Measurements from ENCODE around the gene ERICH3.

Gene ERICH3

DNA sequence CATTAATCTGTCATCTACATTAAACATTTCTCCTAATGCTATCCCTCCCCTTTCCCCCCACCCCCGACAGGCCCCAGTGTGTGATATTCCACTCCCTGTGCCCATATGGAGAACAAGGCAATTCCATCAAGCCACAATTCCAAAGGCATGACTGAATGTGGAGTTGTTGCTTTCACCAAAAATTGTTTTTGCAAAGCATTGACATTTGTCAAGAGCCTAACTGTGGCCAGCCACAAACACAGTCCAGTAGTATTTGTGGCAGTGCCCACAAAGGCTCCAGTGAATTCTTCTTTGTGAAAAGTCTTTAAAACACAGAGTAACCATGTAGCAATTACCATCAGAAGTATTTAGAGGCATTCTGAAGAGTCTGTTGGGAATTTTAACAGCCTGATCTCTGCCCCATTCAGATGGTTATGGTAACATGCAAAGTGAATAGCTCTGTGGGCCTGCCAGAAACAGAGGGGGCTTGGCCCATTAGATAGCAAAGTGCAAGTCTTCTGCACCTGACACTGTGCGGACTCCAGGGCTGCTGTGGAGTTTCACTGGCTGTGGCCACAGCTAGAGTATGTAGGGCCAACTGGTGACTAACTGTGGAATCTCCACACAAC lies 149.6 kb downstream of the ERICH3 start:
- no peak for TF ChIP-seq CTCF (IDR thresholded peaks at IDR 0.05; ENCODE audit: borderline replicate concordance, control extremely low read depth, extremely low read depth, insufficient read depth, missing control alignments)
- in situ Hi-C loops (cut with MboI; ENCODE audit: low sequenced_read_pairs, unreplicated experiment), result no loop called here
- no peak for DNase-seq (ENCODE audit: low spot score)

DNA sequence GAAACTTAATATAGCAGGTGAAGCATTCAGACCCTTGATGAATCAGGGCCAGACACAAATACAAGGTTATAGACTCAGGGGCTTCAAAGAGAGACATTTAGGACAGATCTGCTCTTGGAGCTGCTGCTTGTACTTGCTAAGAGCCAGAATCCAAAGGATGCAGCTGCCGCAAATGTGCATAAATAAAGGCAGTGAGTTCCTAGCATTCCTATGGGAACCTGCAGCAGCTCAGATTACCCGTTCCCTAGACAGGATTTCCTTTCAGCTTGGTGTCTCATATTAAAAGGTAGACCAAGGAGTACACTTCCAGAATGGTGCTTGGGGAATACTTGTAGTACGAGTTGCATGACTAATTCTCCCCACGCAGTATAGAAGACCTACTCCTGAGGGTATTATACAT lies 151.4 kb downstream of the ERICH3 start:
- in situ Hi-C loops (cut with MboI; ENCODE audit: low sequenced_read_pairs, unreplicated experiment), result no loop called here
- no peak for TF ChIP-seq CTCF (IDR thresholded peaks at IDR 0.05; ENCODE audit: borderline replicate concordance, control extremely low read depth, extremely low read depth, insufficient read depth, missing control alignments)
- no peak for DNase-seq (ENCODE audit: low spot score)
